Pancreas (tissue), 10 donors: Measurements from ENCODE around the gene CTTNBP2NL. TPM values are rescaled to one million over a fixed set of nuclear protein-coding genes. Genes with fewer than 3 reads are reported as not detected.

Source experiments
- ATAC-seq, 4 donors: fragments of 200-7000 bp; cut with Tn5 transposase; one replicate each; pipeline versions ENCODE4 v1.8.0 to v1.9.1; 2020; ENCODE audit warnings: mild to moderate bottlenecking in 4 of 4, moderate library complexity in 4 of 4
- DNase-seq, 6 donors: peaks; one replicate each; pipeline ENCODE4 v3.0.0-alpha.2; 2020
- FAIRE-seq: peaks from 2 replicates; lab custom pipeline; 2012; peaks lifted over from hg19 to GRCh38; lab: Jason Lieb, UNC
- H3K27ac ChIP-seq, 4 donors: fragments of 200-600 bp; sonication (generic); 1 replicate in 3 of 4; 2 replicates in 1 of 4; pipeline versions ENCODE4 v1.5.0 to v1.8.0; 2020
- H3K27me3 ChIP-seq, 4 donors: fragments of 200-600 bp; one replicate each; pipeline ENCODE4 v1.8.0; 2021
- H3K36me3 ChIP-seq, 3 donors: fragments of 200-600 bp; sonication (generic) in 1 of 3; one replicate each; pipeline versions ENCODE4 v1.5.0 to v1.8.0; 2020 to 2021
- H3K4me1 ChIP-seq, 3 donors: fragments of 200-600 bp; one replicate each; pipeline ENCODE4 v1.8.0; 2021
- H3K4me3 ChIP-seq, 4 donors: fragments of 200-600 bp; sonication (generic) in 2 of 4; one replicate each; pipeline versions ENCODE4 v1.5.0 to v1.8.0; 2020 to 2021
- H3K9me3 ChIP-seq, 4 donors: fragments of 200-600 bp; one replicate each; pipeline ENCODE4 v1.8.0; 2021
- WGBS, 2 donors: extraction: QIAGEN DNeasy Blood & Tissue Kit; methylation state at CpG; one replicate each; pipeline ENCODE4 v1.1.7; 2013; 5-methylcytosine and 5-hydroxymethylcytosine counted together
- intact Hi-C, 3 donors: fragments of 100-400 bp; cut with DNase I; formaldehyde crosslinking; loops; one replicate each; pipeline versions ENCODE4 v1.11.1 to v1.14.2; 2022
- polyA plus RNA-seq, 2 donors: library from polyadenylated mRNA; stranded (reverse); fragments of 200-250 nt; gene quantifications; one replicate each; pipeline ENCODE4 v1.2.3, GENCODE V29; 2013
- total RNA-seq, 6 donors: library from RNA; stranded (reverse); fragmentation: NEBNext Ultra II Directional in 4 of 6; extraction: Animal tissue kit (Norgen Biotek cat#: 25700) in 4 of 6; gene quantifications; one replicate each; pipeline versions ENCODE4 v1.2.1 to v1.2.4, GENCODE V29; 2021 to 2023
- TF ChIP-seq, protein P1 (sequence below), 4 donors: fragments of 200-600 bp; sonication (generic) in 3 of 4; IDR thresholded peaks; one replicate each; pipeline versions ENCODE4 v1.5.0 to v1.8.0; 2021; ENCODE audit warnings: antibody characterized with exemption in 4 of 4
- donor health status: healthy with polysubstance abuse.
- donor health status: DM: no; HTN: no; CAD: no; lungs with moderate emphysema.
- donor health status: DM: no; HTN: no; CAD: no.
- donor health status: control.
- donor health status: control.
- donor health status: Bipolar disorder and iron deficiency.
- donor health status: DM: yes; HTN: yes; CAD: no.
- donor health status: DM: no; HTN: no; CAD: no.
- donor health status: DM: no; HTN: no; CAD: no.
- donor health status: DM: yes; HTN: yes; CAD: no.

The CTTNBP2NL gene
- total RNA-seq (10 to 100 TPM in 2 of 6 donors, 1 to 10 TPM in 4; 4.6 to 24.0 (median 6.5) TPM), polyA plus RNA-seq (1 to 10 TPM; 2.8 to 3.4 TPM)

GRCh38 chr1:112395821-112396652 is at the start of gene CTTNBP2NL:
TSS of gene CTTNBP2NL (plus strand) at chr1:112396214. CDS start at chr1:112416166, 19,952 bp downstream.
- Histone ChIP-seq H3K27ac (peak within 1 kb of the TSS; percentile 55 to 90 (median 86)), H3K4me3 (peak within 1 kb of the TSS; percentile 68 to 94 (median 80)), H3K4me1 (peaks cover 0 to 37% (median 18%) of the 10 kb centered on the region in 3 donors), H3K36me3 (no peaks in the 10 kb centered on the region), H3K9me3 (no peaks in the 10 kb centered on the region), H3K27me3 (no peaks in the 10 kb centered on the region)
- TF ChIP-seq, protein P1, sequence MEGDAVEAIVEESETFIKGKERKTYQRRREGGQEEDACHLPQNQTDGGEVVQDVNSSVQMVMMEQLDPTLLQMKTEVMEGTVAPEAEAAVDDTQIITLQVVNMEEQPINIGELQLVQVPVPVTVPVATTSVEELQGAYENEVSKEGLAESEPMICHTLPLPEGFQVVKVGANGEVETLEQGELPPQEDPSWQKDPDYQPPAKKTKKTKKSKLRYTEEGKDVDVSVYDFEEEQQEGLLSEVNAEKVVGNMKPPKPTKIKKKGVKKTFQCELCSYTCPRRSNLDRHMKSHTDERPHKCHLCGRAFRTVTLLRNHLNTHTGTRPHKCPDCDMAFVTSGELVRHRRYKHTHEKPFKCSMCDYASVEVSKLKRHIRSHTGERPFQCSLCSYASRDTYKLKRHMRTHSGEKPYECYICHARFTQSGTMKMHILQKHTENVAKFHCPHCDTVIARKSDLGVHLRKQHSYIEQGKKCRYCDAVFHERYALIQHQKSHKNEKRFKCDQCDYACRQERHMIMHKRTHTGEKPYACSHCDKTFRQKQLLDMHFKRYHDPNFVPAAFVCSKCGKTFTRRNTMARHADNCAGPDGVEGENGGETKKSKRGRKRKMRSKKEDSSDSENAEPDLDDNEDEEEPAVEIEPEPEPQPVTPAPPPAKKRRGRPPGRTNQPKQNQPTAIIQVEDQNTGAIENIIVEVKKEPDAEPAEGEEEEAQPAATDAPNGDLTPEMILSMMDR (IDR thresholded peaks at IDR 0.05): no peak
- ATAC-seq (peak; percentile 96 to 99 (median 98)), FAIRE-seq (no peak), DNase-seq (peak; percentile 95 to 98 (median 96))
- intact Hi-C loops: no loop called here
- WGBS, 2 donors: 0% methylated on average over 53 of the region's 53 CpGs

DNA sequence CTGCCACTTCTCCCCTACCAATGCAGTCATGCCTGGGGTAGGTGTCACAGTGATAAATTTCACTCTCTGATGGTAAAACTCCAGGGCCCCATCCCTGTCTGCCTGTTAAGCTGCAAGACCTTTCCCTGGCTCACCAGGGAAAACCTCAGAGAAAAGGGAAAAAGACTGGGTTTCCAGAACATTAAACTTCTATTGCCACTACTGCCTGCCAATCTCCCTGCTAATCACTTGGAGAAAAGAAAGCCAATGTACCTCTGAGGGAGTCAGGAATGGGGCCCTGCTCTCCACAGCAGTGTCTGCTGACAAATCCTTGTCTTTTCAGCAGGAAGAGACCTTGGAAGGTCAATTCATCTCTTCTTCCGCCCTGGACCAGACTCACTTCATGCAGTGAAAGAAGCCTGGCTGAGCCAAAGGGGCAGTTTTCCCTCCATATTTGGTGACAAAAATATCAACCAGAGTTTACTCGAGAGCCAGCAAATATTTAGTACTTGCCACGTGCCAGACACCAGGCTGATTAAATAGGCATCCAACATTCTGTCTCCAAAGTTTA is 49.1 kb upstream of the CTTNBP2NL start:
- TF ChIP-seq, protein P1 (IDR thresholded peaks at IDR 0.05): no peak
- intact Hi-C loops: no loop called here
- WGBS, 2 donors: 50 to 52% methylated on average over 3 of the region's 3 CpGs
- no peaks in the 10 kb centered on the region for H3K27me3 ChIP-seq
- H3K9me3 ChIP-seq: no peaks in the 10 kb centered on the region
- no peak overlapping the region for H3K27ac ChIP-seq
- FAIRE-seq (no peak), ATAC-seq (no peak), DNase-seq (no peak)
- H3K4me1 ChIP-seq: no peaks in the 10 kb centered on the region
- H3K4me3 ChIP-seq: no peak overlapping the region
- no peaks in the 10 kb centered on the region for H3K36me3 ChIP-seq

- Histone ChIP-seq H3K27ac (no peak overlapping the region), H3K36me3 (no peaks in the 10 kb centered on the region), H3K9me3 (no peaks in the 10 kb centered on the region), H3K4me1 (no peaks in the 10 kb centered on the region), H3K27me3 (no peaks in the 10 kb centered on the region), H3K4me3 (no peak overlapping the region)
- 64 to 67% methylated on average over 2 of the region's 2 CpGs for WGBS, 2 donors
- intact Hi-C loops: no loop called here
- ATAC-seq (no peak), DNase-seq (no peak), FAIRE-seq (no peak)
- TF ChIP-seq, protein P1 (IDR thresholded peaks at IDR 0.05): no peak
Observed at GRCh38 chr1:112356765-112357164, 39.2 kb upstream of the CTTNBP2NL start.

DNA sequence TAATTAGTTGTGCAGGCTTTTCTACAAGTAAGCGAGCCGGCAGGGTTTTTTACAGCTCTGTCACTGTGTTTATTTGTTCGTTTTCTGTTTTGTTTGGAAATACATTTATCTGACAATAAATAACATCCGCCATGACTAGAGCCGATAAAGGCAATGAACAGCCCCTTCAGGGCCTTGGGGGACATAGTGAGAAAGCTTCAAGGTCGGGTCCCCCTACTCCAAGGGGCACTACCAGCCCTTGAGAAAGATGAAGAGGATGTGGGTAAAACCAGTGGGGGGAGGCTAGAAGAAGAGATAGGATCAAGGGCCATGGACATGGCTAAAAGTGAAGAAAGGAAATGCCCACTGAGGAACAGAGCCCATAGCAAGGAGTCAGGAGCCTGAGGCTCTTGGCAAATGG is 38.5 kb upstream of the CTTNBP2NL start:
- no peak for DNase-seq
- intact Hi-C loops: no loop called here
- Histone ChIP-seq H3K4me3 (no peak overlapping the region), H3K4me1 (no peaks in the 10 kb centered on the region), H3K36me3 (no peaks in the 10 kb centered on the region), H3K27me3 (no peaks in the 10 kb centered on the region), H3K9me3 (no peaks in the 10 kb centered on the region), H3K27ac (no peak overlapping the region)
- TF ChIP-seq, protein P1 (IDR thresholded peaks at IDR 0.05): no peak
- WGBS, 2 donors: 61 to 66% methylated on average over 6 of the region's 6 CpGs
- FAIRE-seq: no peak
- ATAC-seq: no peak
